Measurements from ENCODE around the gene KRT77.
"Not testable (repeated sequence)": the region's sequence is repeated elsewhere in the genome, so short reads cannot be mapped to it uniquely, and the experiment has no call there.

KRT77 gene

GRCh38 chr12:52674433-52674775, 28.9 kb downstream of the KRT77 start:
- DNase-seq = no peak

- DNase-seq = no peak
Measured at GRCh38 chr12:52673713-52674432, 29.5 kb downstream of the KRT77 start.

GRCh38 chr12:52673217-52673616, 30.1 kb downstream of the KRT77 start:
- no peak for DNase-seq

GRCh38 chr12:52672321-52672933, 30.9 kb downstream of the KRT77 start:
- DNase-seq = no peak

- no peak for DNase-seq
Measured at GRCh38 chr12:52670961-52671360, 32.4 kb downstream of the KRT77 start.

- no peak for DNase-seq
Measured at GRCh38 chr12:52670506-52670905, 32.8 kb downstream of the KRT77 start.

- DNase-seq = not testable (repeated sequence)
Measured at GRCh38 chr12:52669941-52670340, 33.4 kb downstream of the KRT77 start.

GRCh38 chr12:52669426-52669825, 33.9 kb downstream of the KRT77 start:
- no peak for DNase-seq

GRCh38 chr12:52667931-52668330, 35.4 kb downstream of the KRT77 start:
- DNase-seq = no peak

- DNase-seq = no peak
Measured at GRCh38 chr12:52667509-52667908, 35.8 kb downstream of the KRT77 start.

- no peak for DNase-seq
Measured at GRCh38 chr12:52666471-52666870, 36.9 kb downstream of the KRT77 start.

- no peak for DNase-seq
Measured at GRCh38 chr12:52663420-52663819, 39.9 kb downstream of the KRT77 start.

GRCh38 chr12:52662918-52663229, 40.5 kb downstream of the KRT77 start:
- DNase-seq = no peak

- DNase-seq = no peak
Measured at GRCh38 chr12:52662093-52662917, 41.0 kb downstream of the KRT77 start.

- no peak for DNase-seq
Measured at GRCh38 chr12:52661668-52662067, 41.7 kb downstream of the KRT77 start.

GRCh38 chr12:52660934-52661499, 42.3 kb downstream of the KRT77 start:
- DNase-seq = no peak

GRCh38 chr12:52659951-52660350, 43.4 kb downstream of the KRT77 start:
- no peak for DNase-seq

GRCh38 chr12:52659395-52659794, 43.9 kb downstream of the KRT77 start:
- no peak for DNase-seq

- DNase-seq = no peak
Measured at GRCh38 chr12:52658196-52658595, 45.1 kb downstream of the KRT77 start.

GRCh38 chr12:52657250-52657902, 45.9 kb downstream of the KRT77 start:
- DNase-seq = no peak

GRCh38 chr12:52656616-52657015, 46.7 kb downstream of the KRT77 start:
- DNase-seq = no peak

GRCh38 chr12:52655720-52656124, 47.6 kb downstream of the KRT77 start:
- DNase-seq = no peak

- no peak for DNase-seq
Measured at GRCh38 chr12:52655251-52655650, 48.1 kb downstream of the KRT77 start.
